Left cardiac atrium (tissue), 4 donors: ENCODE measurements around the gene LRRC27. TPM values are rescaled to one million over a fixed set of nuclear protein-coding genes. Genes with fewer than 3 reads are reported as not detected.
"Not testable (repeated sequence)": the region's sequence is repeated elsewhere in the genome, so short reads cannot be mapped to it uniquely, and the experiment has no call there.

Source experiments
- ATAC-seq, 2 donors: fragments of 200-7000 bp; cut with Tn5 transposase; one replicate each; pipeline ENCODE4 v1.9.1; 2020; ENCODE audit warnings: mild to moderate bottlenecking in 2 of 2, moderate library complexity in 2 of 2
- DNase-seq: peaks from one replicate; pipeline ENCODE4 v3.0.0-alpha.2; 2020
- intact Hi-C, 2 donors: fragments of 100-400 bp; cut with DNase I; formaldehyde crosslinking; loops; one replicate each; pipeline versions ENCODE4 v1.14.1 to v1.15.1; 2022 to 2023
- total RNA-seq, 2 donors: library from RNA; stranded (reverse); fragmentation: NEBNext Ultra II Directional; extraction: Animal tissue kit (Norgen Biotek cat#: 25700); gene quantifications; one replicate each; pipeline ENCODE4 v1.2.1, GENCODE V29; 2021
- donor health status: DM: no; HTN: yes; CAD: no.
- donor health status: DM: no; HTN: yes; CAD: no; lungs with severe emphysema.
- donor health status: DM: yes; HTN: yes; CAD: no.
- donor health status: Dilated cardiomyopathy.

The LRRC27 gene
- total RNA-seq, 2 donors from 2014 or later, result 3.7 to 4.4 TPM

DNA sequence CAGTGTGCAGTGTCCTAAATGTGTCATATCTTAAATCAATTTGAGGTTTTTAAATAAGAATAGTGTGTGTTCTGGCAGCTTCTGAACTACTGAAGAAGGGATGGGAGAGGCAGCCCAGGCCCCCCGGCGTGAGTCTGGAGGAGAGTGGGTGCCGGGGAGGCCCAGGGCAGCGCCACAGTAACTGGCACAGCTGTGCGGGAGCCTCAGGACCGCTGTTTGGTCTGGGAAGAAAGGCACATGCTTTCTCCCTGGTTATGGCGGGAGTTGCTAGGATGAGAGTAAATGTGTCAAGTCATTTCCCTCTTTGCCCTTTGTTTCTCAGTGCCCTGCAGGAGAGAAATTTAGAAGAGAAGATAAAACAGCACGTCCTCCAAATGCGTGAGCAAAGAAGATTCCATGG, 33.1 kb downstream of the LRRC27 start:
- ATAC-seq (no peak), DNase-seq (no peak)
- intact Hi-C loops, result no loop called here

DNA sequence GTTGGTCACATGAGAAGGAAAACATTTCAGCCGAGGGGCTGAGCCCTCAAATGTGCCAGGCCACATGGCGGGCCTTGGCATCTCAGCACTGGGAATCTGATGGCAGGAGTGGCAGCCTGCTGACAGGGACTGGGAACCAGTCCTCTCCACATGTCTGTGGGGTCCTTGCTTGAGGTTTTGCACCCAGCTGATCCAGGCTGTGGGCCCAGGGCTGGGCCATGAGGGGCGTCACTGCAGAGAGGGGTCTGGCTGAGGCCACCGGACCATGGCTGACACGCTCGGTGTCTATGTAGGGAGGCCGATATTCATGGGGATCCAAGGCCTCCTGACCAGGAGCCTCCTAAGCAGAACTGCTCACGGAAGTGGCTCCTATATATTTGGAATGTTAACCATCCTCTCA, 34.0 kb downstream of the LRRC27 start:
- no peak for DNase-seq

GRCh38 chr10:132366499-132366898, 34.5 kb downstream of the LRRC27 start:
- ATAC-seq, result no peak
- intact Hi-C loops, result no loop called here
- no peak for DNase-seq

More for the DNA sequence above, 34.0 kb downstream of the LRRC27 start:
- intact Hi-C loops, result no loop called here
- ATAC-seq, result no peak

DNA sequence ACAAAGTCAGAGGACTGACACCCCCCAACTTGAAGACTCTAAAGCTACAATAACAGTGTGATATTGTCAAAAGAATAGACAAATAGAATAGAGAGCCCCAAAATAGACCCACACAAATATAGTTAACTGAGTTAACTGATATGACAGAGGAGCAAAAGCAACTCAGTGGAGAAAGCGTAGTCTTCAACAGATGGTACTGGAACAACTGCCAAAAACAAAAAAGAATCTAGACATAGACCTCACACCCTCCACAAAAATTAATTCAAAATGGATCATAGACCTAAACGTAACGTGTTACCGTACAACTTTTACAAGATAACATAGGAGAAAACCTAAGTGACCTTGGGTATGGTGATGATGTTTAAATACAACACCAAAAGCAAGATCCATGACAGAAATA, 36.4 kb downstream of the LRRC27 start:
- DNase-seq (no peak), ATAC-seq (no peak)
- intact Hi-C loops, result no loop called here

DNA sequence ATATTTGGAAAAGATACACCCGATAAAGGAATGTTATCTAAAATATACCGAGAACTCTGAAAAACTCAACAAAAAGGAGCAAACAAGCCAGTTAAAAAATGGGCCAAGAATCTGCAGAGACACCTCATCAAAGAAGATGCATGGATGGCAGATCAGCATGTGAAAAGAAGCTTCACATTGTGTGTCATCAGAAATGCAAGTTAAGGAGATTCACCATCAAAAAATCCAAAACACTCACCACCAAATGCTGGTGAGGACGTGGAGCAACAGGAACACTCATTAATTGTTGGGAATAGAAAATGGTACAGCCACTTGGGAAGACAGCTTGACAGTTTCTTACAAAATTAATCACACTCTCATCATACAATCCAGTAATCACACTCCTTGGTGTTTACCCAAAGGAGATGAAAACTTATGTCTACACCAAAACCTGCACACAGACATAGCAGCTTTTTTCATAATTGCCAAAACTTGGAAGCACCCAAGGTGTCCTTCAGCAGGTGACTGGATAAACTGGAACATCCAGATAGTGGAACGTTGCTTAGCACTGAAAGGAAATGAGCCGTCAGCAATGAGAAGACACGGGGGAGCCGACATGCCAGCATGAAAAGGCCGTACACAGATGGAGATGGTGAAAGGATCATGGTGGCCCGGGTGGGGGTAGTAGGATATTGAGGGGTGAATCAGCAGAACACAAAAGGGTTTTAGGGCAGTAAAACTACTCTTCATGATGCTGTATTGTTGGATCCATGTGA, 37.1 kb downstream of the LRRC27 start:
- ATAC-seq, result no peak
- intact Hi-C loops, result no loop called here
- DNase-seq, result no peak

GRCh38 chr10:132369636-132370185, 37.7 kb downstream of the LRRC27 start:
- DNase-seq (no peak), ATAC-seq (no peak)
- intact Hi-C loops, result no loop called here

GRCh38 chr10:132370426-132371340, 38.7 kb downstream of the LRRC27 start:
- no peak for DNase-seq
- intact Hi-C loops, result no loop called here
- ATAC-seq, result no peak

DNA sequence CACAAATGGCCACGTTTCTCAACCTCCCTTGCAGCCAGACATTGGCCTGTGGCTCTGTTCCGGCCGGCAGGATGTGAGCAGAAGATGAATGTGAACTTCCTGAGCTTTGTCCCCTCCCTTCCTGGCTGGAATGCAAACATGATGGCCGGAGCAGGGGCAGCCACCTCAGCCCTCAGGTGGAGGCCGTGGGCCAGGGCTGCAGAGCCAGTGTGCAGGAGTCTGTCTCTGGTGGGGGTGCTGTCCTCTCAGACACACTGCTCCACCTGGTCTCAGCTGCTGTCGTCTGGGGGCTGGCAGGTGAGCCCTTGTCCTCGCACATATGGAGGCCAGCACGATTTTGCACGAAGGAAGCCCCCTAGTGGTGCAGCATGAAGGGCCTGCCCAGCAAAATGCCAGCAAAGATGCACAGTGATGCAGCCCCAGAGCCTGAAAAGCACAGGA, 39.7 kb downstream of the LRRC27 start:
- intact Hi-C loops, result no loop called here
- no peak for ATAC-seq
- no peak for DNase-seq

DNA sequence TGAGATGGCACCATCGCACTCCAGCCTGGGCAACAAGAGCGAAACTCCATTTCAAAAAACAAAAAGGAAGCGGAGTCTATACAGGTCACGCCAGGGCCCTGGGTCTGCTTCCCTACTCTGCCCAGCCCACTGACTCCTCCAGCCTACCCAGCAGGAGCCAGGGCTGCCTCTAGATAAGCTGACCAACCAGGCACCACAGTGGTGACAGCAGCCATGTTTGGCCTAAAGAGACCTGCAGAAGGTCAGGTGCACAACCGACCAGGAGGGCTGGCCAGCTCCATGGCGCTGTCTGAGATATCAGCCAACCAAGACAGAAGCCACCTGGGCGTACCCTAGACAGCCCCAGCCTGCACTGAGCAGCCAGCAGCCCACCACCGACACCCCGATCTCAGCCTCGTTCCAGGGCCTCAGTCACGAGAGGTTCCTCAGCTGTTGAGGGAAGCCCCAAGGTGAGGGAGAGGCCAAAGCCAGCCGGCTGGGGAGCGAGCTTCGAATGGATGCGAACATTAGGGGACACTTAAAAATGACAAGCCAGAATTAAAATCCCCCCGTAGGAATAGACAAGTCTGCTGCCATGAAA, 40.6 kb downstream of the LRRC27 start:
- intact Hi-C loops, result no loop called here
- ATAC-seq (no peak), DNase-seq (no peak)

DNA sequence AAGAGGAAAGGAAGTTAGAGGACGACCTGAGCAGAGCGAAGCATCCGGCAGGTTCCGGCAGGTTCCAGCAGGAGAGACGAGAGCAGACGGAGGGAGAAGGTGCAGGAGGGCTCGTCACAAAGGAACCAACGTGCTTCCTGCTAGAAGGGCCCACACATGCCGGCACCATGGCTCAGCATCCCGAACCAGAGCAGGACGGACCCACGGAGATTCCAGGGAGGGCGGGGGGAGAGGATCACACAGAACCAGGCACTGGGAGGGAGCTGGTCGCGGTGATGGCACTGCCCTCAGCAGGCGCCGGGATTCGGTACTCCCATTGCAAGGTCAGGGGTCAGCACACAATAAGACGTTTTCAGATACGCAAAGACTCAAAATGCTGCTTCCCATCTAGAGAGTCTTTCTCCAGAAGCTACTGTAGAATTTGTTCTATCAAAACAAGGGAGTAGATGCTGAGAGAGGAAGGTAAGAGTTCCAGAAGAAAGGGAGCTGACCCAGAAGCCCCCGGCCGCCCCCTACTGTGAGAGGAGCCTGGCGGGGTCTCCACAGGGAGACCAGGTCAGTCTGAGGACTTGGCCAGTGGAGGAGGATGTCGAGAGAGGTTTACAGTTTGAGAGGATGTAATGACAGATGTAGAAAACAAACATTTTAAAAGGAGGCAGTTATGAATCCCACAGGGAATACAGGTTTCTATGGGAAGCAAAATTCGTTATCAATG, 41.4 kb downstream of the LRRC27 start:
- ATAC-seq, result no peak
- DNase-seq, result no peak
- intact Hi-C loops, result no loop called here

- no peak for DNase-seq
These were observed 42.2 kb downstream of the LRRC27 start for GRCh38 chr10:132374176-132374575.

GRCh38 chr10:132374612-132375011, 42.6 kb downstream of the LRRC27 start:
- intact Hi-C loops, result no loop called here
- DNase-seq (no peak), ATAC-seq (no peak)

More at GRCh38 chr10:132374176-132374575, 42.2 kb downstream of the LRRC27 start:
- intact Hi-C loops, result no loop called here
- no peak for ATAC-seq

DNA sequence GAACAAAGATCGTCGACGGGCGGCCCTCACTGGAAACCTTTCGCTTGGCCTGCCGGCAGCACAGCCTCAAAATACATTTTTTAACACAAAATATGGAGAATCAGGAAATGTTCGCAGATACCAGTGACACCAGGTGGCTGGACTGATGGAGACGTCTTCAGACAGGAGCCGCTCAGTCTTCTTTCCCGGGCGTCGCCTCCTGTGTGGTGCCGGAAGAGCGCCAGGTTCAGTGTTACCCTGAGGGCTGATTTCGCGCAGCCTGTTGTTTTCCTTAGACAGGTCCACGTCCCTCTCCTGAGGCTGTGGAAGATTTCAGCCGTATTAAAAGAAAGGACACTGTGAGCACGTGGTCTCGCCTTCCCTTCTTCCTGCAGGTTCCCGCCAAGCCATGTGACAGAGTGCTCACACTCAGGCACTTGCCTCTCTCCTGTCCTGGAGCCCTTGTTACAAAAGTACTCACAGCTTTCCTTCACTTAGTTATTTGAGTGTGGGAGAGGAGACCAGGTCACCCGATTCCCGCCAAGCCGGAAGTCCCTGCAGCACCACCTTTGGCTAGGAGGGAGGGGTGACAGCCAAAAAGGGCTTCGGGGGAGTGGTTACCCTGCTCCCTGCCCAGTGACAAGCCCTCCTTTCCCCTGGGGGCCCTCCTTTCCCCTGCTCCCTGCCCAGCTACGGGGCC, 43.3 kb downstream of the LRRC27 start:
- DNase-seq (no peak), ATAC-seq (no peak)
- intact Hi-C loops, result no loop called here

GRCh38 chr10:132375795-132376297, 43.9 kb downstream of the LRRC27 start:
- intact Hi-C loops, result no loop called here
- no peak for DNase-seq
- no peak for ATAC-seq

- intact Hi-C loops, result no loop called here
- ATAC-seq, result no peak
- no peak for DNase-seq
These were observed 44.4 kb downstream of the LRRC27 start for GRCh38 chr10:132376394-132376851.

- DNase-seq (no peak), ATAC-seq (no peak)
- intact Hi-C loops, result no loop called here
These were observed 45.3 kb downstream of the LRRC27 start for GRCh38 chr10:132377326-132377725.

DNA sequence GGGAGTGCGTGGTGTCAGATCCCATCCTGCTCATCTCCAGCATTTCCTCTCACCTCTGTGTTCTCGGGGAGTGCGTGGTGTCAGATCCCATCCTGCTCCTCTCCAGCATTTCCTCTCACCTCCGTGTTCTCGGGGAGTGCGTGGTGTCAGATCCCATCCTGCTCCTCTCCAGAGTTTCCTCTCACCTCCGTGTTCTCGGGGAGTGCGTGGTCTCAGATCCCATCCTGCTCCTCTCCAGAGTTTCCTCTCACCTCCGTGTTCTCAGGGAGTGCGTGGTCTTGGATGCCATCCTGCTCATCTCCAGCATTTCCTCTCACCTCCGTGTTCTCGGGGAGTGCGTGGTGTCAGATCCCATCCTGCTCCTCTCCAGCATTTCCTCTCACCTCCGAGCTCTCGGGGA, 47.0 kb downstream of the LRRC27 start:
- intact Hi-C loops, DNase-seq, ATAC-seq: not testable (repeated sequence)

- DNase-seq, ATAC-seq: not testable (repeated sequence)
- intact Hi-C loops, result loop anchor here in 1 of 2 donors (10.0 kb wide), 1 partner anchor 264 kb away; no protein-coding TSS in a partner anchor
These were observed 49.0 kb downstream of the LRRC27 start for GRCh38 chr10:132380986-132381385.
